SK-N-MC (cell line): ENCODE data around the gene GALNT7.

Experiments
- EZH2 ChIP-seq: fragments of 200-600 bp; sonication (generic); IDR thresholded peaks from one replicate; pipeline ENCODE4 v1.6.1; 2017; ENCODE audit warnings: antibody characterized with exemption
- POLR2AphosphoS5 ChIP-seq: IDR thresholded peaks from 2 replicates; pipeline ENCODE4 v1.6.1; 2012; ENCODE audit warnings: mild to moderate bottlenecking, low read depth, low read length, borderline replicate concordance

- TF ChIP-seq POLR2AphosphoS5, result no peak
- TF ChIP-seq EZH2, result no peak
Measured at GRCh38 chr4:173199553-173199952, 30.9 kb downstream of the GALNT7 start.
